NCI-H128 (cell line): ENCODE results near the gene LRRC23.

Experiments used
- DNase-seq: peaks from one replicate; lab custom pipeline; 2025; ENCODE audit not compliant: unreplicated experiment; lab: John Stamatoyannopoulos, UW

The LRRC23 gene

GRCh38 chr12:6942331-6942665 lies 37.7 kb downstream of the LRRC23 start:
- no peak for DNase-seq

GRCh38 chr12:6943389-6943721 lies 38.7 kb downstream of the LRRC23 start:
- peak; percentile 93 for DNase-seq

- DNase-seq, result peak; percentile 93
Observed at GRCh38 chr12:6943722-6944380, 39.2 kb downstream of the LRRC23 start, which contains the start of the genes C12orf57 and RNU7-1. TSS of gene C12orf57 (plus strand) at chr12:6944022. CDS start at chr12:6944122, 100 bp downstream. TSS of gene RNU7-1 (plus strand) at chr12:6943816.

GRCh38 chr12:6944381-6945186 lies 40.0 kb downstream of the LRRC23 start:
- peak; percentile 95 for DNase-seq

- DNase-seq, result no peak
Observed at GRCh38 chr12:6945613-6946012, 41.0 kb downstream of the LRRC23 start.

GRCh38 chr12:6946033-6946919 lies 41.7 kb downstream of the LRRC23 start:
- DNase-seq, result no peak

GRCh38 chr12:6946920-6947374 lies 42.3 kb downstream of the LRRC23 start:
- DNase-seq, result no peak

GRCh38 chr12:6947615-6948014 lies 43.0 kb downstream of the LRRC23 start:
- DNase-seq, result no peak

- DNase-seq, result no peak
Observed at GRCh38 chr12:6948873-6949594, 44.4 kb downstream of the LRRC23 start.

GRCh38 chr12:6950401-6950801 lies 45.8 kb downstream of the LRRC23 start:
- no peak for DNase-seq

- DNase-seq, result no peak
Observed at GRCh38 chr12:6950811-6951540, 46.4 kb downstream of the LRRC23 start, which contains the start of gene PTPN6. TSS of gene PTPN6 (plus strand) at chr12:6951356. CDS start at chr12:6951513, 157 bp downstream.

- DNase-seq, result no peak
Observed at GRCh38 chr12:6951551-6952120, 47.0 kb downstream of the LRRC23 start.

- DNase-seq, result no peak
Observed at GRCh38 chr12:6952121-6952862, 47.7 kb downstream of the LRRC23 start.

GRCh38 chr12:6952863-6953441 lies 48.3 kb downstream of the LRRC23 start:
- no peak for DNase-seq

GRCh38 chr12:6953442-6954315 lies 49.1 kb downstream of the LRRC23 start:
- no peak for DNase-seq

GRCh38 chr12:6954316-6955107 lies 49.9 kb downstream of the LRRC23 start:
- DNase-seq, result no peak
